Neutrophil (primary cell): Measurements from ENCODE around the gene CAPN5.

ENCODE experiments used
- H3K27ac ChIP-seq: fragments of 200-600 bp; sonication (generic); 2 replicates; pipeline ENCODE4 v1.5.1; 2016; ENCODE audit warnings: mild to moderate bottlenecking, moderate library complexity
- H3K27me3 ChIP-seq: fragments of 200-600 bp; sonication (generic); 2 replicates; pipeline ENCODE4 v1.6.0; 2016; ENCODE audit warnings: mild to moderate bottlenecking
- H3K36me3 ChIP-seq: fragments of 200-600 bp; sonication (generic); 2 replicates; pipeline ENCODE4 v1.5.1; 2017
- H3K4me1 ChIP-seq, 2 experiments: fragments of 200-600 bp in 1 of 2; sonication (generic) in 1 of 2; 1 replicate in 1 of 2; 2 replicates in 1 of 2; pipeline versions ENCODE4 v1.5.1 to v1.6.1; 2013 to 2016; ENCODE audit warnings: low read depth in 1 of 2, low read length in 1 of 2, mild to moderate bottlenecking in 1 of 2, moderate library complexity in 1 of 2; ENCODE audit not compliant: control insufficient read depth in 1 of 2, insufficient read depth in 1 of 2
- H3K4me3 ChIP-seq, 2 experiments: fragments of 200-600 bp in 1 of 2; sonication (generic) in 1 of 2; 1 replicate in 1 of 2; 2 replicates in 1 of 2; pipeline ENCODE4 v1.5.1; 2013 to 2016; ENCODE audit warnings: low read depth in 1 of 2, low read length in 1 of 2, mild to moderate bottlenecking in 1 of 2, moderate library complexity in 1 of 2
- H3K9me3 ChIP-seq: fragments of 200-600 bp; sonication (generic); 2 replicates; pipeline ENCODE4 v1.5.1; 2016
- CTCF ChIP-seq: fragments of 200-600 bp; sonication (generic); IDR thresholded peaks from 2 replicates; pipeline ENCODE4 v1.5.1; 2016; ENCODE audit warnings: antibody characterized with exemption

Gene CAPN5

GRCh38 chr11:77167791-77168190, 101.0 kb downstream of the CAPN5 start:
- Histone ChIP-seq H3K27ac (no peak overlapping the region), H3K4me3 (no peak overlapping the region), H3K9me3 (no peaks in the 10 kb centered on the region), H3K27me3 (no peaks in the 10 kb centered on the region), H3K4me1 (no peaks in the 10 kb centered on the region), H3K36me3 (no peaks in the 10 kb centered on the region)
- no peak for TF ChIP-seq CTCF

GRCh38 chr11:77170107-77170506, 103.3 kb downstream of the CAPN5 start:
- H3K36me3 ChIP-seq = no peaks in the 10 kb centered on the region
- H3K4me3 ChIP-seq = no peak overlapping the region
- H3K4me1 ChIP-seq = peaks cover 2 to 7% of the 10 kb centered on the region in 2 experiments
- no peak overlapping the region for H3K27ac ChIP-seq
- no peak for TF ChIP-seq CTCF
- no peaks in the 10 kb centered on the region for H3K27me3 ChIP-seq
- H3K9me3 ChIP-seq = no peaks in the 10 kb centered on the region

- Histone ChIP-seq H3K36me3 (no peaks in the 10 kb centered on the region), H3K4me1 (peaks cover 14 to 18% of the 10 kb centered on the region in 2 experiments), H3K27me3 (no peaks in the 10 kb centered on the region), H3K27ac (no peak overlapping the region), H3K4me3 (no peak overlapping the region), H3K9me3 (no peaks in the 10 kb centered on the region)
- no peak for TF ChIP-seq CTCF
Measured at GRCh38 chr11:77171254-77171653, 104.5 kb downstream of the CAPN5 start.

GRCh38 chr11:77171885-77172665, 105.3 kb downstream of the CAPN5 start:
- Histone ChIP-seq H3K9me3 (no peaks in the 10 kb centered on the region), H3K36me3 (no peaks in the 10 kb centered on the region), H3K27me3 (no peaks in the 10 kb centered on the region), H3K27ac (no peak overlapping the region), H3K4me1 (peaks cover 16 to 21% of the 10 kb centered on the region in 2 experiments), H3K4me3 (no peak overlapping the region)
- no peak for TF ChIP-seq CTCF

- Histone ChIP-seq H3K4me1 (peaks cover 16 to 21% of the 10 kb centered on the region in 2 experiments), H3K4me3 (no peak overlapping the region), H3K36me3 (no peaks in the 10 kb centered on the region), H3K27ac (no peak overlapping the region), H3K9me3 (no peaks in the 10 kb centered on the region), H3K27me3 (no peaks in the 10 kb centered on the region)
- no peak for TF ChIP-seq CTCF
Measured at GRCh38 chr11:77172666-77172982, 105.9 kb downstream of the CAPN5 start.
